HG03045 (cell line): ENCODE measurements around the gene SLC22A4.

Experiments
- ATAC-seq: cut with Tn5 transposase; IDR thresholded peaks from one replicate; pipeline ENCODE4 v1.9.1; 2021; ENCODE audit warnings: mild to moderate bottlenecking, moderate library complexity; ENCODE audit not compliant: unreplicated experiment

The SLC22A4 gene

DNA sequence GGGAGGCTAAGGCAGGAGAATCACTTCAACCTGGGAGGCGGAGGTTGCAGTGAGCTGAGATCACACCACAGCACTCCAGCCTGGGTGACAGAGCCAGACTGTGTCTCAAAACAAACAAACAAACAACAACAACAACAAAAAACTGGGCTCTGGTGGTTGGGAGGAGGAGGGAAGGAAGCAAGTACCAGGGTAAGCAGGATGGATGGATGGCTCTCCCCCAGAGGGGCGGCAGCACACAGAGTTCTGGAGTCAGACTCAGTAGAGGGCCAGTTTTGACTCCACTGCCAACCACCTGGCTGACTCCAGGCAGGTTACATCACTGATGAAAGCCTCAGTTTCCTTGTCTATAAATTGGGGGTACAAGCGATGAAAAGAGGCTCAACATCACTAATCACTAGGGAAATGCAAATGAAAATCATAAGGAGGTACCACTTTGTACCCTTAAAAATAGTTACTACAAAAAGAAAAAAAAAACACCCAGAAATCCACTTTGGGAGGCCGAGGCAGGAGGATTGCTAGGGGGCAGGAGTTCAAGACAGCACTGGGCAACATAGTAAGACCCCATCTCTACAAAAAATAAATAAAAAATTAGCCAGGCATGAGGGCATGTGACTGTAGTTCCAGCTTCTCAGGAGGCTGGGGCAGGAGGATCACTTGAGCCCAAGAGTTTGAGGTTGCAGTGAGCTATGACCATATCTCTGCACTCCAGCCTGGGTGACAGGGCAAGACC is 3.2 kb downstream of the SLC22A4 start:
- no peak for ATAC-seq

DNA sequence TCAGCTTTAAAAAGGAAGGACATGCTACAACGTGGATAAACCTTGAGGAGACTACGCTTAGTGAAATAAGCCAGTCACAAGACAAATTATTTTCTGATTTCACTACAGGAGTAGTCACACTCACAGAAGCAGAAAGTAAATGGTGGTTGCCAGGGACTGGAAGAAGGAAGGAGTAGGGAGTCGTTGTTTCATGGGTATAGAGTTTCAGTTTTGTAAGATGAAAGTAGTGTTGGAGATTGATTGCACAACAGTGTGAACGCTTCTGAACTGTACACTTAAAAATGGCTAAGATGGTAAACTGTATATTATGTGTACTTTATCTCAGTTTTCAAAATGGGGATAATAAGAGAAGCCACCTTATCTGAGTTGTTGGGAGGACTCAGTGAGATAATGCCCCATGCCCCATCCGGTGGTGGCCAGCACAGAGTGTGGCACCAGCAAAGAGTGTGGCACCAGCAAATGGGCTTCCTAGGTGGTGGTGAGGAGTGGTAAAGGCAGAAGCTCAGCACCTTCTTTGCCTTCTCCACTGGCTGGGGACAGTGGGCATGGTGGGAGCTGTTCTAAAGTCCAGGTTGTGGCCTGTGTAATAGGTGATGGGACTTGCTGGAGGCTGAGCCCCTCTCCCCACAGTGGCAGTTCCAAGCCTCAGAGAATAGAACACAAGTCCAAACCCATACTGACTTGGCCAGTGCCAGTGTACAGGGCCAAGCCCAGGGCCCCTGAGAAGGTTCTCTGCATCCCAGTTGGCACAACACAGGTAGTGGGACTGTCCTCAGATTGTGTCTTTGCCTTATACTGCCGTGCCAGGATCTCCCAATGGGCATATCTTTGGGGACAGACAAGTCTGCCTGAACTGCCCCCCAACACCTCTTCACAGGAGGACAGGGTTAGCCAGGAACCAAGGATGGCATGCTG is 4.4 kb downstream of the SLC22A4 start:
- ATAC-seq: no peak

DNA sequence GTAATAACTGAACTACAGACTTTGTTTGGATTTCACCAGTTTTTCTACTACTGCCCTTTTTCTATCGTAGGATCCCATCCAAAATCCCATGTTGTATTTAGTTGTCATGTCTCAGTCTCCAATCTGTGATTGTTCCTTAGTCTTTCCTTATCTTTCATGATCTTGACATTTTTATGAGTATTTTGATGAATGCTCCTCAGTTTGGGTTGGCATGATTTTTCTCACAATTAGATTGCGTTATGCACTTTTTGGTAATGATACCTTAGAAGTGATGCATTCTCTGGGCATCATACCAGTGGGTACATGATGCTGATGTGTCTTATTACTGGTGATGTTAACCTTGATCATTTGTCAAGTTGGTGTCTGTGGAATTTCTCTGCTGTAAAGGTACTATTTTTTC is 5.7 kb downstream of the SLC22A4 start:
- ATAC-seq: no peak

DNA sequence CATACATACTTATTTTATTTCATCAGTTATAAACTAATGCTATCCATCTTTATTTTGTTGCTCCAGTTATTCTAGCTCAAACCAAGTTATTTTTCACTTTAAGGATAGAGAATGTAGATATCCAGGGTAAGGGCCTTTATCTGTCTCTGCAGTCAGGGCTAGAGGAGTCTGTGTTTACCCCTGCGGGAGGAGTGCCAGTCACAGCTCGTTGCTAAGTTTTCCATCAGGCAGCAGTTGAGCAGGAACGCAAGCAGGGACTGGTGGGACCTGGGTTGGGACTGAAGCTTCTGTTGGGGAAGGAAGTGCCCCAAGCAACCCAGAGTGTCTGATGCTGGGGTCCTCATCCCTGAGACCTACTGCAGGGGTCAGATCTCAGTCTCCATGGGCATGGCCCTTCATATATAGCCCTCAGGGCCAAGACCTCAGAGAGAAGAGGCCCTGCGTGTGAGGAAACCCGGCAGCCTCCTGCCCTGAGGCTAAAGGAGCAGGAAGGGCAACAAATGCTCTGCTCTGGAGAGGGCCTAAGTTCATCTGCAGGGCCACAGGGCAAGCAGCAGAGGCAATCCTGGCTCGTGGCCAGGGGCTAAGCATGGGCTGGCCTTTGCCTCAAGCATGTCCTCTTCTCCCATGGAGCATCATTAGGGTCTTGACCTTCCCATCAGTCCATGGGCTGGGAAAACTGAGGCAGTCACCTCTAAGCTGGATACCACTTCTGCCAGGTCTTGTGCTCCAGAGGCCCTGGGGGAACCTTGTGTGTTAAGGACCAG is 6.6 kb downstream of the SLC22A4 start:
- no peak for ATAC-seq

DNA sequence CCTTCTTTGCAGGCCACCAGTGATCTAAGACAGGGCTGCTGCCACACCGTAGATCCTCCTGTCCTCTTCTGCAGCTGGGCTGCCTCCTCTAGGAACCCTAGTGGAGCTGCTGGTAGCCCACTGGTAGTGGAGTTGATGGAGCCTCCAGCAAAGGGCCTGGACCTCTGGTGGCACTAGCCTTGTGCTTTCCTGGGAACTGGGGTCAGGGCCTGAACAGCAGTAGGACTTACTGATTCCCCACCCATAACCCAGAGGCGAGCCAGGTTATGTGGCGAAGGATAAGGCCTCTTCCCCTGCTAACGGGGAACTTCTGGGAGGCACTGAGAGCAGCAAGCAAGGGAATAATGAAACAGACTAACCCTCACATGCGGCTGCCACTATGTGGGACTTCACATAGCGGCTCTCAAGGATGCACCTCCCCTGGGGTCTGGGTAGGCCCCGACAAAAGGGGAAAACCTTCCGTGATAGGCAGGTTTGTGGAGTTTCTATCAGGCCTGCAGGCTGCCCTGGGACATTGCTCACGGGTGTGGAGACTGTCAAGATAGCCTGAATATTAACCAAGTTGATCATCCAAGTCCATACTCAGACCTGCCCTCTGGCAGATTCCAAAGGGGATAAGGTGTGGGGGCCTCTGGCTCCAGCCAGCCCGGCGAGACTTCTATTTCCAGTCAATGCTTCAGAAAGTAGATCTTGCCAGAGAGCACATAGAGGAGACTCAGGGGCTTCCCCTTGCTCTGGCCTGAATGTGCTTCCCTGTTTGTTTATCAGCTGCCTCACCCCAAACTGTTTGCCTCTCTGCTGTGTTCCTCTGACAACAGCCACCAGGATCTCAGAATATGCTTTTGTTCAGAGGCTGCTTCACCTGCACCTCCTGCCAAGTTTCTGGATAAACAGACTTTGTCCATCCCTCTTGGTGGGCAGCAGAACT is 7.4 kb downstream of the SLC22A4 start:
- no peak for ATAC-seq

DNA sequence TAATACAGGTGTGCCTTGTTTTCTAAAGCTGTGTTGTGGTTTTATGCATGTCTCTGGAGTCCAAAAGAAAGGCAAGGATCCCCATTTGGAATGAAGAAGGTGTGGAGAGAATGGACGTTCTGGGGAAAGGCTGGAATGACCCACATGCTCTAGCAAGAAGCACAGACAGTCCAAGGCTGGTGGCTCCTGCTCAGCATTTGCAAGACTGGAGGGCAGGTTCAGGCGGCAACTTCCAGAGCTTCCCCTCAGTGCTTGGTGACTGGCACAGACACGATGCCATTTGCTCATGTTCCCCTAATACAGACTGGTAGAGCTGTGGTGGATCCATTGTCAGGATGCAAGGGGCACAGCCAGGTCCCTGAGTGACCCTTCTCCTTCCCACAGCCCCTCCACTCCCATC is 8.2 kb downstream of the SLC22A4 start:
- ATAC-seq: no peak

DNA sequence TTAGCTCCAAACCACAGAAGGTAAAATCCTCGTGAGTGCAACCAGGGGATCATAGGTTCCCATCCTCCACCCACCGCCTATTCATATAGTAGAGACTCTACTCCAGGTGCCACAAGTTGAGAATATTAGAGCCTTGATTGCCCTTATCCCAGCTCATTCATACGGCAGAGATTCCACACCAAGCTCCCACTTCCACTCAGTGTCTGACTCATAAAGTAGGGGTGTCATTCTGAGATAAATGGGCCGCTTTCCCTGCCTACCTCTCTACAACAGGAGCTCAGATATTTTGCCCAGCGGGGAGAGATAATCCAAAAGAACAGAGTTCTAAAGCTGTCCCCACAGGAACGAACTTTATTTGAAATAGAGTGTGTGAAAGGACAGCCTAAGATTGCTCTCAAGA is 9.4 kb downstream of the SLC22A4 start:
- no peak for ATAC-seq

DNA sequence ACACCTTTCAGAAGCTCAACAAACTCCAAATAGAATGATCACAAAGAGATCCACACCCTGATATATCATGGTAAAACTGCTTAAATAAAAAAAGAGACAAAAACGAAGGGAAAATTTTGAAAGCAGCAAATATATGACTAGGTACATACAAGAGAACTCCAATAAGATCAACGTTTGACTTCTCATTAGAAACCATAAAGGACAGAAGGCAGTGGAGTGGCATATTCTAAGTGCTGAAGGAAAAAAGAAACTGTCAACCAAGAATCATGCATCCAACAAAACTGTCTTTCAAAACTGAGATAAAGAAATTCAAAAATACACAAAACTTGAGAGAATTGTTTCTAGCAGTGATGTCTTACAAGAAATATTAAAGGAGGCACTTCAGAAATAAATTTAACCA is 11.2 kb downstream of the SLC22A4 start:
- ATAC-seq: no peak

DNA sequence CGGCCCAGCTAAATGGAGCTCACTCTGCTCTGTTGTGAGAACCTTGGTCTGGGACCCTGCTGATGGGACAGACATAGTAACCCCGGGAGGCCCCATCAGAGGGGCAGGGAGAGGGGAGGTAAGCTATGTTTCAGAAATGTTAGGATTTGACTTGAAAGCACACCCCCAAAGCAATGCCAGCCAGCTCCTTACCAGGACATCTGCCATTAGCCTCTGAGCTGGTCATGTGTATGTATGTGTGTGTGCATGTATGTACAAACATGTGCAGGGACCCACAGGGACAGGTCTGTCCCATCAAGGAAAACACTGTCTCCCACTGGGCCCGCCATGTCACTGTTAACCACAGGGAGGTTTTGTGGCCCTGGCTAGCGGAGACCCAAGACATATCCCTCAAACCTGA is 14.5 kb downstream of the SLC22A4 start:
- no peak for ATAC-seq

DNA sequence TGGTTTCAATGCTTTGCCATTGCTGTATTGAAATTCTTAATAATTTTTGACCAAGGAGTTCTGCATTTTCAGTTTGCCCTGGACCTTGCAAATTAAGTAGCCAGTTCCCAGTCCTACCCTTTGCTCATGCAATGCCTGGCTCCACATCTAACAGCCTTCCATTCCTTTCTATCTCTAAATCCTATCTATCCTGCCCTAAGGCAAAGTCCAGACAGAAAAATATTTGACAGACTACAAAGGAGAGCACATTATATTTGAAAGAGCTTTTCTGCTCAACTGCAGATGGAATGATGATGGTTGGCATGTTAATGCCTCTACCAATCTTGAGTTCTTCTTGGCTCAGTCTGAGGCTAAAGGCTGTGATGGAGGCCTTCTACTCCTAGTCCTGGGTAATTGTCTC is 15.5 kb downstream of the SLC22A4 start:
- ATAC-seq: no peak

DNA sequence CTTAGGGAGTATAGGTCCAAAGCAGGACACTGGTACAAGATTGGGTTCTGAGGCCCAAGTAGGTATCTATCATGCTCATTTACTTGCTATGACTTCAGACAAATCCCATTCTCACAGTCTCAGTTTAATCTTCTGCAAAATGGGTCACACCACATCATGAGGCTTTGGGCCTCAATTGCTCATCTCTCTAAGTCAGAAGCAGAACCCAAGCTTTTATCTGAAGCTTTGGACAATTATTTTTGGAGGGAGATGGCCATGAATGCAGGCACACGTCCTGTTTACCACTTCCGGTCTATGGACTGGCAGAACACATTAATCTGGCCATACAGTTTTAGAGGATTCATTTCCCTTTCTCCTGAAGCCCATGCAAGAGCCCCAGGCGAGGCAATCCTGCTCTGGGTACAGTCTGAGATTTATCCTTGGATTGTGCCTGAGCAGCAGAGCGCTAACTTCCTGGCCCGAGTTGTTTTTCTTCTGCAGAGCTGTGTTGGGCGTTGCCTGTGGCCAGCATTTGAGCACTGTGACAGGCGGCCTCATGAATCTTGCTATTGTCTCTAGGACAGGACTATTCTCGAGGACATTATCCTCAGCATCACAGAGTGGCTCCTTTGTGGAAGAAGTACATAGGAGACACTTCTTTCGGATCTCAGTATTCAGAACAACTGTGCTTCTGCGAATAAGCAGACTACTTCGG is 16.1 kb downstream of the SLC22A4 start:
- no peak for ATAC-seq

DNA sequence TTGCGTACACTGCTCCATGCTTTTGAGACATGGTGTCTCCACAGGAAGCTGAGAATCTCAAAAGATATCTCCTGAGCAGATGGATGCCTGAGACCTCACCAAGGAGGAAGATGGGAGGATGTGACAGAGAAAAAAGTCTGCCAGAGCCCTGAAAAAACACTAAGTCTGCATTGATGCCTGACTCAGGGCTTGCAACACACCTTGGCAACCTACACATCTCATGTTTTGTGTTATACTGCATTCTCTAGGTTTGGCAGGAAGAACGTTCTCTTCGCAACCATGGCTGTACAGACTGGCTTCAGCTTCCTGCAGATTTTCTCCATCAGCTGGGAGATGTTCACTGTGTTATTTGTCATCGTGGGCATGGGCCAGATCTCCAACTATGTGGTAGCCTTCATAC is 19.2 kb downstream of the SLC22A4 start:
- ATAC-seq: no peak

DNA sequence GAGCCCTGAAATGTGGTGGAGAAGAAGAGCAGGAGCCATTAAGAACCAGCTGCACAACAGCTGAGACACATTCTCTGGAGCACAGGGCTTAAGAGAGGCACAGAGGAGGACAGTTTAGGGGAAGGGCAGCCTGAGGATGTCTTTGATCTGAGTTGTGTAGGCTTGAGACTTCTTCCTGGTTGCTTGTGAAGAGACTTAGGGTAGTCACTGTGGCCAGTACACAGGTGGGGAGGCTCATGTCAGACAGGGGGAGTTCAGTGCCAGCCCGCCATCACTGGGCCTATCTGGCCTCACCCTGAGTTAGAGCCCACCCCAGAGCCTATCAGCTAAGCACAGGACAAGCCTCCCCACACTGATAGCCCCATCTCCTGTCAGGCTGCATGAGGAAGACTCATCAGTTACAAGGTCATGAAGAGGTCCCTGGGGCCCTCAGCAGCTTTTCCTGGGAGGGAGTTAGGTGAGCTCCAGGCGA is 19.8 kb downstream of the SLC22A4 start:
- no peak for ATAC-seq

DNA sequence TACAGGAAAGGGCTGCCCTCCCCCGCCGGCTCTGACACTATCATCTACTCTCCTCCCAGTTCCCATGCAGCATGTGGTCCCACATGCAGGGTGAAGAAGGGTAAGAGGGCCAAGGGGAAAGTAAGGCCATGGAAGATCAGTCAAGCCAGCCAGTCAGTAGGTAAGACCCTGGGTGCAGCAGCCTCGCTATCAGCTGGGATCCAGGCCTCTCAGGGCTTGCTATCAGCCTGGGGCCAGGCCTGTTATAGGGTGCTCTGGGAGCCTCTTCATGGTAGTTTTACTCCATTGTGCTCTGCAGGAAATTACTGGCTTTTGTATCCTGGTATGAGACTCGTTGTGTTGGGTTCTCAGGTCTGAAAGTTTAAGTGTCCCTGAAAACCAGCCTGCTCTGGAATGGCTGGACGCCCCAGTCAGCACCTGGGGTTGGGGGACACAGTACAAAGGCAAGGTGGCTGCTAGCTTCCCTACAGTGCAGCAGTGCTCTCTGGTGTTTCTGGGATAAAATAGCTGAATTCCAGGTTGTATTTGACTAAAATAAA is 21.4 kb downstream of the SLC22A4 start:
- no peak for ATAC-seq

DNA sequence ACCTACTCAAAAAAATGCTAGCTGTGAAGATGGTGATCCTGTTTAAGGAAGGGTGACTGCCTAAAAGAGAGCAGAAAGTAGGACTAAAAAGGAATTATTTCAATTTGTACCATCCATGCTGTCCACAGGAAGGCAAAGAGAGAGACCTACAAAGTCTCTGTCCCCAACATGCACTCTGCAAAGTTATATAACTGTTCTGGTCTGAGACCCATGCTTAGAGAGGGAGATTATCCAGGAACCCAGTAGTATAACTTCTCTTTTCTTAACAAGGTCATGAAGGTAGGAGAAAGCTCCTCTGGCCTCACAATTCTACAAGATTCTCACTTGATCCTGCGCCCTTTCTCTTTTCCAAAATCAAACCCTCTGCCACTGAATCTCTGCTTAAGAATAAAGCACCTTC is 25.8 kb downstream of the SLC22A4 start:
- no peak for ATAC-seq

DNA sequence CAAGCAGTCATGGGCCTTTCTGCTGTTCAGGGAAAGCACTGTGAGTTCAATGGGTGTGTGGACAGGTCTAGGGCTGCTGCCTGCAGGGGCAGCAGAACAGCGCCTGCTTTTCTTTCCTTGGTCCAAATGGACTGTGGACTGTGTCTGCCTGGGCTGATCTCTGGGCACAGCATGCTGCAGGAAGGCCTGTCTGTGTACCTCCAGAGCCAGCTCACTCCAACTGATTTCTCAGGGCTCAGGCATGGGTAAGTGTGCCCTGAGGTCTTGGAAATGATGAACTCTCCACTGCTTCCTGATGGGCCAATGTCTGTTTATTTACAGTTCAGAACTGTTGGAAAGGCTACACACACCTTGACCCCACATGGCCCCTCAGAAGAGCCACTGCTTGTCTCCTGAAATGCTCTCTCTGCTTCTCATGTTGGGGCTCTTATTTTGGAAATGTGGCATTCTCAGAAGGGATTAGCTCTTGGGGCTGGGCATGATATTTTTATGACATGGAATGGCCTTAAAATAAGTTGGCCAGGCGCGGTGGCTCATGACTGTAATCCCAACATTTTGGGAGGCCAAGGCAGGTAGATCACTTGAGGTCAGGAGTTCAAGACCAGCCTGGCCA is 27.0 kb downstream of the SLC22A4 start:
- ATAC-seq: no peak

DNA sequence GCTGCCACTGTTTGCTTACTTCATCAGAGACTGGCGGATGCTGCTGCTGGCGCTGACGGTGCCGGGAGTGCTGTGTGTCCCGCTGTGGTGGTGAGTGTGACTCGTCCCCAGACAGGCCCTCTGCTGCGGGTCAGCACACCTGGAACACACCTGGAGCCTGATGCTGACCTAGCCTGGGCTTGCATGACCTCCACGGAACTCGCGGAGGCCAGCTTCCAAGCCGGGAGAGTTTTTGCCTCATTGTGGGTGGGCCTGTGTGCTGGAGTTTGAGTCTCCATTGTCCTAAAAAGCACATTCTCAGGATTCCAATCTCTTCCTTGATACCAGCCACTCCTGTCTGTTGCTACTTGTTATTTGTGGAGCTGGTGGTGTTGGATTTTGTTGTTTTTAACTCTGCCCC is 28.1 kb downstream of the SLC22A4 start:
- ATAC-seq: no peak

DNA sequence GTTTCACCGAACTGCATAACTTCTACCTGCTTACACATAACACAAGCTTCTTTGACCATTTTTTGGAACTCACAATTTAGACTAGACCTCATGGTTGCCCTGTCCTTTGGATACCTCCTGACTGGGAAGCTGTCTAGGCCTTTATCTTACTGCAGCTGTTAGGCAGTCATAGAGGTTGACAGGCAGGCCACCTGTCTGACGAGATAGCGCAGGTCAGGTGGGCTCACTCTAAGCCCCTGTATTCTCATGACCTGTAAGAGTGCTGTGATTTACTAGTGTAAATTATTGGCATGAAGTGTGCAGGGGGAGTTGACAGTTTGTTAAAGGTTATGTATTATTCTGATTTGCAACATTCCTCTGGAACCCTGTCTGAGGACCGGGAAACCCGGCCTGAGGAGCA is 29.0 kb downstream of the SLC22A4 start:
- ATAC-seq: no peak

DNA sequence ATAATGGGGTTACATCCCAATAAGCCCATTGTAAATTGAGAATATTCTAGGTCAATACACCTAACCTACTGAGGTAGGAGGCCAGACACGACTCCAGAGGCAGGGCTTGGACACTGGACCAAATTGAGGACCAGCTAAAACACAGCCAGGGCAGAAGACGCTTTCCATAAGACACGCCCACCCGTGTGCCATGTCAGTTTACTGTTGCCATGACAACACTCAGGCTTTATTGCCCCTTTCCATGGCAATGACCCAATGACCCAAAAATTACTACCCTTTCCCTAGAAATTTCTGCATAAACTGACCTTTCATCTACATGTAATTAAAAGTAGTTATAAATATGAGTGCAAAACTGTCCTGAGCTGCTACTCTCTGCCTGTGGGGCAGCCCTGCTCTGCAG is 31.5 kb downstream of the SLC22A4 start:
- no peak for ATAC-seq
